Measurements from ENCODE around the gene PYGM. TPM values are rescaled to one million over a fixed set of nuclear protein-coding genes. Genes with fewer than 3 reads are reported as not detected.

The PYGM gene
- polyA plus RNA-seq, 12 donors = 68.9 to 405 (median 157) TPM; not detected in 1

- DNase-seq = no peak
Observed at GRCh38 chr11:64770120-64770519, 10.3 kb upstream of the PYGM start.

- no peak for DNase-seq
Observed at GRCh38 chr11:64769283-64769682, 9.5 kb upstream of the PYGM start.

DNA sequence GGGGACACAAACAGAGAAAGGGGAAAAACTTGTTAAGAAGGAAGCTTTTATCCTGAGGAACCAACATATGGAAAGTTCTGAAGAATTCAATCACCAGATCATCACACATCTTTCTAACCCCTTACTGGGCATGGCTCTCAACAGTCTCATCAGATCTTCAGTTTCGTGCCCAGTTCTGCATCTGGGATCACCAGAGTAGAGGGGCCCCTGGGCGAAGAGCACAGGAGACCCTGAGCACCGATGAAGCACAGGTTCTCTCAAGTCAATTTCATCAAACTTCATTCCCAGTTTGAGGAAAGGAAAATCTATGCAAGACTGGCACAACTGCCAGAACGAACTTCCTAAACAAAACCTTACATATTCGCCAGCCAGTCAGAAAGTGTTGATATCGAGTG, 8.5 kb upstream of the PYGM start:
- no peak for DNase-seq

DNA sequence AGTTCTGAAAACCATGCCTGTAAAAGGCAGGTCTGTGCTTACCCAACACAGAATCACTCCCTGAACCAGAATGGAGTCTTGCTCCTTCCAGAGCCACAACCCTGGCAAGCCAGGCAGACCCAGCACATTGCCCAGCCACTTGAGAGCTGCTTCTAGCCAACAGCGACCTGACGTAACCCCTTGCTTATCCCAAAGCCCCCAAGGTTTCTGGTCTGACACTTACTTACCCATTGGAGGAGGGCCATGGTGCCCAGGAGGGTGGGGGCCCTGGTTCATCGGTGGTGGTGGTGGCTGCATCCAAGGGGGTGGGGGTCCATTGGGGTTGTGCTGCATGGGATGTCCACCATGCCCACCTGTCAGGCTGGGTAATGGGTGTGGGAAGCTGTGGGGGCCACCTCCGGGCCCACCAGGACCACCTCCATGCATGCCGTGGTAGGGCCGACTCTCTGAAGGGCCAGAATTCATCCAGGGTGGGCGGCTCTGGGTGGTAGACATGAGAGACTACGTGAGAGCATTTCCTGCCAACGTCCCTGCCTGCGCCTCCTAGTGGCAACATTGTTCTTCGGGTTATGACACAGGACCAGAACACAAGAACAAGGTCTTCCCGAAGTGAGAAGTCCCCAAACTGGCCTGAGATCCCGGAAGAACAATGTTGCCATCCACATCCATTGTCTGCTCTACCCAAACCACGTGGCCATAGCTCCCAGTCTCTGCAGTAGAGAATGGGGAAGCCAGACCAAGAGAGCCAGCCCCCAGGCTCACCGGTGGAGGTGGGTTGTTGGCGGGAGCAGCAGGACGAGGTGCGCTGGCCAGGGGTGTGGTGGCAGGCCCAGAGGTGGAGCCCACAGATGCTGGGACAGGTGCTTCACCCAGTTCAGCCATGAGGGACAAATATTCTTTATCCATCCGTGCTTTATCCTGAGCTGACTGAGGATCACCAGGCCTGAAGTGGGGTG, 7.8 kb upstream of the PYGM start:
- no peak for DNase-seq

DNA sequence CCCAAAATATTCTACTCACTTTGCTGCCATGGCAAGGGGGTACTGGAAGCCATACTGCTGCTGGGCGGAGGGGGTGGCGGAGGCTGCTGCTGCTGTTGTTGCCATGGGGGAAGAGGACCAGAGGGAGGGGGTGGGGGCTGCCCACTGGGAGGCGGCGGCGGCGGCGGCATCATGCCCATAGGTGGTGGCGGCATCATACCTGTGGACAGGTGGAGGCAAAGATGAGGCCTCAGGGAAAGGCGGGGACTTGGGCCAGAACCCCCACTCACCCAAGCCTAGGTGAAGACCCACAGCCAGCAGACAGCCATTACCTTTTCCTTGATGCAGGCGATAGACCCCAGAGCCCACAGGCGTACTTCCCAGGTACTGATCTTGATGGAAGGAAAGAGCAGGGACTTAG, 7.1 kb upstream of the PYGM start:
- DNase-seq = no peak

DNA sequence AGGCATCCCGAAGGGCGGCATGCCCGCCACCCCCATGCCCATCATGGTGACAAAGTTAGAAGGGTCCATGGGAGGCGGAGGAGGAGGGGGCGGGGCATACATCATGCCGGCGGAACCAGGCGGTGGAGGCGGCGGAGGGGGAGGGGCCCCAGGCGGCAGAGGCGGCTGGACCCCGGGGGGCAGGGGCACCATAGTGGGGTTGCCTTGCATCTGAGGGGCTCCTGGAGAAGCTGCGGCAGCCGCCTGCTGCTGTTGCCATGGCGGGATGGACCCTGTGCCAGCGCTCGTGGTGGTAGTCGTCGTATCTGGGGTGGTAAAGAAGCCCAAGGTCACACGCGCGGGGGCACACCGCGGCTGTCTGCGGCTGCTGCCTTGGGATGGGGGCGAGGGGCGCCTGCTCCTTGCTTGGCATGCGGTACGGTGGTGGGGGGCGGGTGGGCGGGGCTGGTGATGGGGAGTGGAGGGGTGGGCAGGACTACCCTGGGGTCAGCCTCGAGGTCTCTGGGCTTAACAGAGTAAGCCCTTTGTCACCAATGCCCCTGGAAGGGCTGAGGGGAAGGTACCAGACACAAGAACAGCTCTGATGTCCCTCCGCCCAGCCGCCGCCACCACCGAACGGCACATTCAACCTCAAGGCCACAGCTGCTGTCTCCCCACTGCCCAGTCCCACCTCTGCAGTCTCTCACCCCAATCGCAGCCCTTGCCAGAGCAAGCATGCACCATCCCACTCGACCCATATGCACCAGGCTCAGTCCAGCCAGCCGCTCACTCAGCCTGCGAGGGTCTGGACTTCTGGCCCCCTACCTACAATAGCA, 6.3 kb upstream of the PYGM start:
- no peak for DNase-seq

DNA sequence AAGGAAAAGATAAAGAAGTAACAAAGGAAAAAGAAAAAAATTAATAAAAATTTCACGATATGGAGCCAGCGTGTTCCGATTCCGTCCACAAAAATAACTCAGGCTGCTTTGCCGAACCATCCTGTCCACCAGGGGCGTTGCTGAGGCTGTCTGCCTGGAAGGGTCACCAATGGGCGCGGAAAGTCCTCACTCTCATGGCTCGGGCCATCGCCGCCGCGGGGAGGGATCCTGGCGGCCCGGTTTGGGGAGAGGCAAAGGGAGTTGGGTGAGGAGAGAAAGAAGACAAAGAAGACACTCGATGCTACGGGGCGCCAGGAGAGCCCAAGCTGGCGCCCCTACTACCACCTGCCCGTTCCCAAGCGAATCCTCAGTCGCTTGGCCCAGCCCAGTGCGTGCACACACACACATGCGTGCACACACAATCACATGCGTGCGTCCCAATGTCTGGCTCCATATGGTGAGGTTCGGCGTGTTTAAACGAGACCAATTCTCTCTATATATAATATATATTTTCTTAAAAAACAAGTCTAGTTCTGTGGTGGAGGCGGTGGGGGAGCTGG, 5.6 kb upstream of the PYGM start:
- no peak for DNase-seq

GRCh38 chr11:64764753-64765152, 5.0 kb upstream of the PYGM start:
- no peak for DNase-seq

GRCh38 chr11:64764040-64764611, 4.4 kb upstream of the PYGM start:
- no peak for DNase-seq

DNA sequence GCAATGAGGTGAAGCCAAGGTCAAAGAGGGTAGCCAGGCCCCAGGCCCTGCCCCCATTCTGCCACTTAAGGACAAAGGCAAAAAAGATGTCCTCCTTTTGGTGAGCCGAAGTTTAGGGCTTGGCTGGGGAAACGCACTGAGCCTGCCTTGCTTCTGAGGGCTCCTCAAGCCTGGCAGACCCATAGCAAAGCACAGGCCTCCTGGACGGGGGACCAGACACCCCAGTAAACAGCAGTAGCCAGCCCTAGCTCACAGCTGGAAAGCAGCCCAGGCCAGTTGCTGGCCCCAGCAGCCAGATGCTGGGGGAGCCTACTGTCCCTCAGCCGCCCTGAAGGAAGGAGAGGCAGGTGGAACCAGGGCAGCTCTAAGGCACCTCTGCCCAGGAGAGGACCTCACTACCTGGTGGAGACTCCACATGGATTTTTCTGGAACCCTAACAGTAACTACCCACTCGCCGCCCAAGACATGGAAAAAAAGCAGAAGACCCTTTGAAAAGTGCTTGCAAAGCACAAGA, 3.8 kb upstream of the PYGM start:
- no peak for DNase-seq

- DNase-seq = no peak
Observed at GRCh38 chr11:64762674-64763525, 3.1 kb upstream of the PYGM start.

GRCh38 chr11:64762277-64762673, 2.5 kb upstream of the PYGM start:
- DNase-seq = no peak

GRCh38 chr11:64760759-64761420, 1.1 kb upstream of the PYGM start:
- no peak for DNase-seq

GRCh38 chr11:64759131-64759721, 548 bp downstream of the PYGM start:
- no peak for DNase-seq

DNA sequence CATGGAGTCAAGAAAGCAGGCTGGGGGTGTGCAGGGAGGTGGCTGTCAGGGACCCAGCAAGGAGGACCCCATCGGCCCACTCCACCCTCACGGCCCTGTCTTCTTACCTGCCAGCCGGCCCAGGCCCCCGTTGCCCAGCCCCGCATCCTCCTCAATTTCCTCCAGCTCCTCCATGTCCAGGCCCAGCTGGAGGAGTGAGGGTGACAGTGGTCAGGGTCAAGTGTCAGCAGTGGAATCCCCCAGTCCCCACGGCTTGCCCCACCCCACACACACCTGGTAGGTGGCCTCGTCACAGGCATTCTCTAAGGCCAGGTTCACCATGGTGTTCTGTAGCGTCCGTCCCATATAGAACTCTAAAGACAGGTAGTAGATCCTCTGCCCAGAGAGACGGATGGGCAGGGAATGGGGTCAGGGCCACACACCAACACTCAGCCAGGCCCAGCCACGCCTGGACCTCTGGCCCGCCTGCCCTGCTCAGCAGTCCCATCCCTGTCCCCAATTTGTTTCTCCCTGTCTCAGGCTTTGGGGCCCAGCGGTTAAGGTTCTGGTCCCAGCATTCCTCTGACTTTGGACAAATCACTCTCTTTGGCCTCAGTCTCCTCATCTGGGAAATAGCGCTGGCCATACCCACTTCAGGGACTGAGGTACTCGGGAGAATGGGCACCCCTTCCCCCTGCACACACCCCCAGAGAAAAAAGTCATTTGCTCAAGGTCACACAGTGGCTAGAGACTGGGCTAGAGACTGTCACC, 1.3 kb downstream of the PYGM start:
- DNase-seq = no peak

GRCh38 chr11:64757549-64758329, 2.0 kb downstream of the PYGM start:
- DNase-seq = no peak

DNA sequence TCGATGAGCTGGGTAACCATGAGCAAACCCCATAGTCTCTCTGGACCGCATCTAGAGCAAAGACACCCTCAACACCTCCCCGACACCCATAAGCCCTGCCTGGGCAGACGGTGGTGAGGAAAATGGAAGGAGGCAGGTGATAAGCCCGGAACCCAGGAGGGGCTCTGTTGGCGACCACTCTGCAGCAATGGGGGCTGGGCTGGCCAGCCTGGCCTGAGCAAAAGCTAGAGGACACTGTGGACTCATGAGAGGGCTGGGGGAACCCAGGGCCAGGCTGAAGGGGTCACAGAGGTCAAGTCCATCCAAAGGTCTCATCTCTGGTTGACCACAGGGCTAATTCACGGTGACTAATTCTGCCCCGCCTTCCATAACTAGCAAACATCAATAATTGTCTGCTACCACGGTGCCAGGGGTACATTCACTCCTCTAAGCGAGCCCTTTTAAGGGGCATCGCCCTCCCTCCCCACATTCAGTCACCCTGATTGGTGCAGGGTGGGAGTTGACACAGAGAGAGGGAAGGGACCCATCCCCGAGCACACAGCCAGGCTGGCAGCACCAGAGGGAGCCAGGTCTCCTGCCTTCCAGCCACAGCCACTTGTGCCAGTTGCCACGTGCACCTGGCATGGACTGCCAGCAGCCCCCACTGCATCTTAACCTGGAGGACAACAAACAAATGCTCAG, 4.0 kb downstream of the PYGM start:
- DNase-seq = no peak
